Parathyroid adenoma (tissue), 2 donors: ENCODE data around the gene TEX264.
"Not testable (repeated sequence)": the region's sequence is repeated elsewhere in the genome, so short reads cannot be mapped to it uniquely, and the experiment has no call there.

ENCODE experiments used
- H2AFZ ChIP-seq: fragments of 300-600 bp; sonication (generic); one replicate; pipeline ENCODE4 v1.7.0; 2017; ENCODE audit warnings: antibody characterized with exemption, mild to moderate bottlenecking
- H3K27ac ChIP-seq: fragments of 300-600 bp; sonication (generic); one replicate; pipeline ENCODE4 v1.7.0; 2017
- H3K27me3 ChIP-seq: fragments of 300-600 bp; sonication (generic); one replicate; pipeline ENCODE4 v1.7.0; 2017; ENCODE audit warnings: low read length; ENCODE audit not compliant: control insufficient read depth, insufficient read depth
- H3K36me3 ChIP-seq: fragments of 300-600 bp; sonication (generic); one replicate; pipeline ENCODE4 v1.7.0; 2017; ENCODE audit warnings: low read length; ENCODE audit not compliant: control insufficient read depth, insufficient read depth
- H3K4me1 ChIP-seq: fragments of 300-600 bp; sonication (generic); one replicate; pipeline ENCODE4 v1.7.0; 2017; ENCODE audit warnings: control low read depth
- H3K4me2 ChIP-seq: fragments of 300-600 bp; sonication (generic); one replicate; pipeline ENCODE4 v1.7.0; 2017; ENCODE audit warnings: low read length
- H3K4me3 ChIP-seq: fragments of 300-600 bp; sonication (generic); one replicate; pipeline ENCODE4 v1.7.0; 2017; ENCODE audit warnings: low read depth, low read length
- H3K79me2 ChIP-seq: fragments of 300-600 bp; sonication (generic); one replicate; pipeline ENCODE4 v1.7.0; 2017; ENCODE audit warnings: control low read depth
- H3K9ac ChIP-seq: fragments of 300-600 bp; sonication (generic); one replicate; pipeline ENCODE4 v1.7.0; 2017; ENCODE audit warnings: mild to moderate bottlenecking
- H3K9me3 ChIP-seq: fragments of 300-600 bp; sonication (generic); one replicate; pipeline ENCODE4 v1.7.0; 2017; ENCODE audit warnings: low read length; ENCODE audit not compliant: control insufficient read depth
- CTCF ChIP-seq: fragments of 300-600 bp; sonication (generic); IDR thresholded peaks from one replicate; pipeline ENCODE4 v1.7.0; 2017; ENCODE audit warnings: antibody characterized with exemption, mild to moderate bottlenecking
- donor health status: primary hyperparathyroidism.

TEX264 gene

GRCh38 chr3:51637144-51637940 is 33.7 kb upstream of the TEX264 start:
- H3K27ac ChIP-seq, result no peak overlapping the region
- no peaks in the 10 kb centered on the region for H3K27me3 ChIP-seq
- H3K4me2 ChIP-seq, result no peak overlapping the region
- no peak overlapping the region for H3K9ac ChIP-seq
- H2AFZ ChIP-seq, result no peak overlapping the region
- H3K4me1 ChIP-seq, result no peaks in the 10 kb centered on the region
- no peak for TF ChIP-seq CTCF
- no peak overlapping the region for H3K4me3 ChIP-seq
- no peaks in the 10 kb centered on the region for H3K79me2 ChIP-seq
- H3K9me3 ChIP-seq, result no peaks in the 10 kb centered on the region
- H3K36me3 ChIP-seq, result no peaks in the 10 kb centered on the region

- no peak overlapping the region for H3K4me3 ChIP-seq
- TF ChIP-seq CTCF, result peak; percentile 60
- no peak overlapping the region for H3K9ac ChIP-seq
- H2AFZ ChIP-seq, result no peak overlapping the region
- H3K36me3 ChIP-seq, result no peaks in the 10 kb centered on the region
- no peaks in the 10 kb centered on the region for H3K4me1 ChIP-seq
- H3K79me2 ChIP-seq, result no peaks in the 10 kb centered on the region
- H3K9me3 ChIP-seq, result no peaks in the 10 kb centered on the region
- H3K27me3 ChIP-seq, result no peaks in the 10 kb centered on the region
- H3K4me2 ChIP-seq, result no peak overlapping the region
- H3K27ac ChIP-seq, result no peak overlapping the region
These were observed 33.0 kb upstream of the TEX264 start for GRCh38 chr3:51637941-51638471.

DNA sequence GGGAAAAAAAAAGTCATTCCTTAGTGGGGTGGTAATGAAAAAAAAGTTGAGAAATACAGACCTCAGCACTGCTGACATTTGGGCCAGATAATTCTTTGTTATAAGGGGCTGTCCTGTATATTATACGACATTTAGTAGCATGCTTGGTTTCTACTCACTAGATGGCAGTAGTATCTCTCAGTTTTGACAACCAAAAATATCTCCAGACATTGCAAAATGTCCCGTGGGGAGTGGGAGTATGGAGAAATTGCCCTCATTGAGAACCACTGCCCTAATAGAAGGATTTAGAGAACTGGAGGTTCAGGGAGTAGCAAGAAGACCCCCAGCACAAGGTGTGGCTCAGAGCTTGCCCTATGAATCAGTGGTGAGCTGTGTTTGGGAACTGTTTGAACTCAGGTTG is 28.6 kb upstream of the TEX264 start:
- no peaks in the 10 kb centered on the region for H3K4me1 ChIP-seq
- H3K9me3 ChIP-seq, result no peaks in the 10 kb centered on the region
- H3K4me3 ChIP-seq, result no peak overlapping the region
- no peak overlapping the region for H2AFZ ChIP-seq
- TF ChIP-seq CTCF, result no peak
- no peak overlapping the region for H3K27ac ChIP-seq
- no peaks in the 10 kb centered on the region for H3K36me3 ChIP-seq
- H3K4me2 ChIP-seq, result no peak overlapping the region
- no peaks in the 10 kb centered on the region for H3K79me2 ChIP-seq
- H3K27me3 ChIP-seq, result no peaks in the 10 kb centered on the region
- H3K9ac ChIP-seq, result no peak overlapping the region

- H3K27me3 ChIP-seq, result no peaks in the 10 kb centered on the region
- H3K27ac ChIP-seq, result no peak overlapping the region
- H3K79me2 ChIP-seq, result no peaks in the 10 kb centered on the region
- H3K4me1 ChIP-seq, result no peaks in the 10 kb centered on the region
- H3K9ac ChIP-seq, result no peak overlapping the region
- no peaks in the 10 kb centered on the region for H3K9me3 ChIP-seq
- TF ChIP-seq CTCF, result no peak
- no peak overlapping the region for H2AFZ ChIP-seq
- no peak overlapping the region for H3K4me3 ChIP-seq
- H3K4me2 ChIP-seq, result no peak overlapping the region
- H3K36me3 ChIP-seq, result no peaks in the 10 kb centered on the region
These were observed 25.0 kb upstream of the TEX264 start for GRCh38 chr3:51646091-51646490.

DNA sequence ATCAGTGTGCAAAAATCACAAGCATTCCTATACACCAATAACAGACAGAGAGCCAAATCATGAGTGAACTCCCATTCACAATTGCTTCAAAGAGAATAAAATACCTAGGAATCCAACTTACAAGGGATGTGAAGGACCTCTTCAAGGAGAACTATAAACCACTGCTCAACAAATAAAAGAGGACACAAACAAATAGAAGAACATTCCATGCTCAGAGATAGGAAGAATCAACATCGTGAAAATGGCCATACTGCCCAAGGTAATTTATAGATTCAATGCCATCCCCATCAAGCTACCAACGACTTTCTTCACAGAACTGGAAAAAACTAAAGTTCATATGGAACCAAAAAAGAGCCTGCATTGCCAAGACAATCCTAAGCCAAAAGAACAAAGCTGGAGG is 18.9 kb upstream of the TEX264 start:
- H3K9me3 ChIP-seq, H3K36me3 ChIP-seq, H3K9ac ChIP-seq: not testable (repeated sequence)

GRCh38 chr3:51653409-51653808 is 17.6 kb upstream of the TEX264 start:
- not testable (repeated sequence) for H3K4me2 ChIP-seq, H2AFZ ChIP-seq, H3K9me3 ChIP-seq, H3K4me1 ChIP-seq, H3K27me3 ChIP-seq, H3K27ac ChIP-seq, H3K9ac ChIP-seq, H3K4me3 ChIP-seq, H3K79me2 ChIP-seq, H3K36me3 ChIP-seq

More for the DNA sequence above, 18.9 kb upstream of the TEX264 start:
- not testable (repeated sequence) for H3K27ac ChIP-seq, H3K4me2 ChIP-seq, H3K4me1 ChIP-seq, H3K4me3 ChIP-seq, H2AFZ ChIP-seq, H3K27me3 ChIP-seq, H3K79me2 ChIP-seq
